B cell (primary cell): Measurements from ENCODE around the gene SMPD3.

Source experiments
- EZH2 ChIP-seq: IDR thresholded peaks from 2 replicates; pipeline ENCODE4 v1.6.1; 2012; ENCODE audit warnings: borderline replicate concordance, low read depth, mild to moderate bottlenecking, moderate library complexity, low read length; ENCODE audit not compliant: insufficient read depth, poor library complexity, severe bottlenecking
- TF ChIP-seq, protein P1 (sequence below): fragments of 200-600 bp; IDR thresholded peaks from one replicate; pipeline ENCODE4 v1.8.0; 2022; ENCODE audit warnings: antibody characterized with exemption, mild to moderate bottlenecking

DNA sequence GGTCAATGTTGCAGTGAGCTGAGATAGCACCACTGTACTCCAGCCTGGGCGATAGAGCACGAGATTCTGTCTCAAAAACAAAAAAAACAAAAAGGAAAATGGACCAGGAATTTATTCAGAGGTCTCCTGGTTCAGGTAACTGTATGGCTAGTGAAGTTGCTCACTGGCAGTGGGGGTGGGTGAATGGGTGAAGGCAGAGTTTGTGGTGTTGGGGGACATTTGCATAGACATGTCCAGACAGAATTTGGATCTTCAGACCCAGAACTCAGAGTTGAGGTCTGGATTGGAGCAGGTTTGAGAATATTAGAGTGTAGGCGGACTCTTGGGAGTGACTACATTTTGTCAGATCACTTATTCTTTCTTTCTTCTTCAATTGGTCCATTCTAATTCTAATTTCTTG, 55.0 kb downstream of the SMPD3 start:
- TF ChIP-seq, protein P1, sequence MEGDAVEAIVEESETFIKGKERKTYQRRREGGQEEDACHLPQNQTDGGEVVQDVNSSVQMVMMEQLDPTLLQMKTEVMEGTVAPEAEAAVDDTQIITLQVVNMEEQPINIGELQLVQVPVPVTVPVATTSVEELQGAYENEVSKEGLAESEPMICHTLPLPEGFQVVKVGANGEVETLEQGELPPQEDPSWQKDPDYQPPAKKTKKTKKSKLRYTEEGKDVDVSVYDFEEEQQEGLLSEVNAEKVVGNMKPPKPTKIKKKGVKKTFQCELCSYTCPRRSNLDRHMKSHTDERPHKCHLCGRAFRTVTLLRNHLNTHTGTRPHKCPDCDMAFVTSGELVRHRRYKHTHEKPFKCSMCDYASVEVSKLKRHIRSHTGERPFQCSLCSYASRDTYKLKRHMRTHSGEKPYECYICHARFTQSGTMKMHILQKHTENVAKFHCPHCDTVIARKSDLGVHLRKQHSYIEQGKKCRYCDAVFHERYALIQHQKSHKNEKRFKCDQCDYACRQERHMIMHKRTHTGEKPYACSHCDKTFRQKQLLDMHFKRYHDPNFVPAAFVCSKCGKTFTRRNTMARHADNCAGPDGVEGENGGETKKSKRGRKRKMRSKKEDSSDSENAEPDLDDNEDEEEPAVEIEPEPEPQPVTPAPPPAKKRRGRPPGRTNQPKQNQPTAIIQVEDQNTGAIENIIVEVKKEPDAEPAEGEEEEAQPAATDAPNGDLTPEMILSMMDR, result no peak
- no peak for TF ChIP-seq EZH2
